RWPE1 (cell line): Measurements from ENCODE around the gene THRB.
A peak's percentile ranks its signal among the peaks of the same experiment; 100 is the strongest.

Source experiments
- CTCF ChIA-PET: fragments of 350-600 bp; sonication (Branson Sonifier 250); formaldehyde crosslinking; extraction: SDS; loops from one replicate; lab custom pipeline; 2021; lab: Yijun Ruan, JAX
- POLR2A ChIA-PET: fragments of 400-600 bp; formaldehyde crosslinking; extraction: SDS; loops from one replicate; lab custom pipeline; 2020; ENCODE audit warnings: antibody characterized with exemption; ENCODE audit not compliant: low non-redundant PET; lab: Yijun Ruan, JAX
- DNase-seq: peaks from one replicate; pipeline ENCODE4 v3.0.0; 2012; ENCODE audit warnings: low spot score
- H3K27ac ChIP-seq: fragments of 450-650 bp; 2 replicates; pipeline ENCODE4 v1.5.1; 2017
- CTCF ChIP-seq: fragments of 450-650 bp; conservative IDR thresholded peaks from 2 replicates; pipeline ENCODE4 v1.5.1; 2017; ENCODE audit warnings: low read depth, mild to moderate bottlenecking

THRB gene

GRCh38 chr3:24318677-24319287 is 175.9 kb downstream of the THRB start:
- DNase-seq, result peak; percentile 46
- no peak for TF ChIP-seq CTCF
- POLR2A ChIA-PET, result no interaction called here
- H3K27ac ChIP-seq, result no peak overlapping the region
- CTCF ChIA-PET, result no interaction called here

GRCh38 chr3:24316887-24317383 is 177.7 kb downstream of the THRB start:
- no peak overlapping the region for H3K27ac ChIP-seq
- ChIA-PET CTCF (no interaction called here), POLR2A (no interaction called here)
- DNase-seq, result peak; percentile 32
- TF ChIP-seq CTCF, result no peak

GRCh38 chr3:24315971-24316370 is 178.7 kb downstream of the THRB start:
- no peak for TF ChIP-seq CTCF
- H3K27ac ChIP-seq, result no peak overlapping the region
- POLR2A ChIA-PET, result no interaction called here
- DNase-seq, result no peak
- CTCF ChIA-PET, result no interaction called here

- no peak overlapping the region for H3K27ac ChIP-seq
- ChIA-PET CTCF (no interaction called here), POLR2A (no interaction called here)
- no peak for DNase-seq
- no peak for TF ChIP-seq CTCF
These were observed 179.3 kb downstream of the THRB start for GRCh38 chr3:24315356-24315755.

GRCh38 chr3:24311881-24312280 is 182.8 kb downstream of the THRB start:
- H3K27ac ChIP-seq, result no peak overlapping the region
- POLR2A ChIA-PET, result no interaction called here
- CTCF ChIA-PET, result no interaction called here
- no peak for TF ChIP-seq CTCF
- no peak for DNase-seq

GRCh38 chr3:24310887-24311286 is 183.8 kb downstream of the THRB start:
- no peak overlapping the region for H3K27ac ChIP-seq
- TF ChIP-seq CTCF, result no peak
- DNase-seq, result no peak
- CTCF ChIA-PET, result no interaction called here
- POLR2A ChIA-PET, result no interaction called here

- ChIA-PET CTCF (no interaction called here), POLR2A (no interaction called here)
- TF ChIP-seq CTCF, result no peak
- H3K27ac ChIP-seq, result no peak overlapping the region
- DNase-seq, result no peak
These were observed 188.1 kb downstream of the THRB start for GRCh38 chr3:24306518-24306917.
